Measurements from ENCODE around the gene NRG3. TPM values are rescaled to one million over a fixed set of nuclear protein-coding genes. Genes with fewer than 3 reads are reported as not detected.
"Not testable (repeated sequence)": the region's sequence is repeated elsewhere in the genome, so short reads cannot be mapped to it uniquely, and the experiment has no call there.

The NRG3 gene
- total RNA-seq, 2 experiments from 2014 or later, result not detected

DNA sequence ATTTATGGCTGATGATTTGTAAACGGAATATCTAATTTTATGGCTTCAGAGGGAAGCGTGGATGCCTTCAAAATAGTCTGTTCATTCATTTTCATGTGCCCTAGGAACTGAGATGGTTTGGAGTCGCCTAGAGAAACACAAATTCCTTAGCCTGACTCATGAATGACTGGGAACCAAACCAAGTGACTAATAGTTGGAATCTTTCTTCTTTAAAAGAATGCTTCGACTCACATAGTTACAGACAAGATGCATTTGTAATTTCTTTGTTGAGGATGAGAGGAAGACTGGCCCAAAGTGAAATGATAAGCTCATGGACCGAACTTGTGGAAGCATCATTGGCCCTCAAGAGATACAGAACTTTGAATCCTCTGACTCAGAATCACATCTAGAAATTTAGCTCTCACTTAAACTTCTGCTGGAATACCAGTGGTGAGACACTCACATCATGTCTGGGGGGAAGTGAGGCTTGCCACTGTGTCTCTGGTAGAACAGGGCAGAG lies 1107.2 kb downstream of the NRG3 start:
- no peaks in the 10 kb centered on the region for H3K9me3 ChIP-seq (ENCODE audit: low read length)
- ChIA-PET CTCF (ENCODE audit: unreplicated experiment) (no interaction called here), POLR2A (no interaction called here)
- no TSS peak for BruUV-seq (replicated peaks)
- H3K4me3 ChIP-seq (ENCODE audit: low read depth, low read length, poor library complexity, severe bottlenecking), result no peak overlapping the region
- H3K9me2 ChIP-seq (ENCODE audit: insufficient read depth, low read length), result no peaks in the 10 kb centered on the region
- no peaks in the 10 kb centered on the region for H3K79me2 ChIP-seq (ENCODE audit: insufficient read depth, low read depth, low read length)
- no peaks in the 10 kb centered on the region for H3K36me3 ChIP-seq (ENCODE audit: insufficient read depth, low read length)
- H2AFZ ChIP-seq (ENCODE audit: low read length), result no peak overlapping the region
- H3K4me1 ChIP-seq (ENCODE audit: insufficient read depth, low read length, poor library complexity, severe bottlenecking), result no peaks in the 10 kb centered on the region
- H3K4me2 ChIP-seq (ENCODE audit: low read length), result no peak overlapping the region
- intact Hi-C loops (cut with micrococcal nuclease; ENCODE audit: unreplicated experiment), result no loop called here
- DNase-seq (ENCODE audit: low spot score), result no peak
- no peaks in the 10 kb centered on the region for H4K20me1 ChIP-seq (ENCODE audit: insufficient read depth, low read length)
- no peak overlapping the region for H3K27ac ChIP-seq (ENCODE audit: low read depth, low read length, poor library complexity, severe bottlenecking)
- no peak for TF ChIP-seq EZH2phosphoT487 (IDR thresholded peaks at IDR 0.05; ENCODE audit: borderline replicate concordance, low read depth, low read length)
- TF ChIP-seq, protein P1, sequence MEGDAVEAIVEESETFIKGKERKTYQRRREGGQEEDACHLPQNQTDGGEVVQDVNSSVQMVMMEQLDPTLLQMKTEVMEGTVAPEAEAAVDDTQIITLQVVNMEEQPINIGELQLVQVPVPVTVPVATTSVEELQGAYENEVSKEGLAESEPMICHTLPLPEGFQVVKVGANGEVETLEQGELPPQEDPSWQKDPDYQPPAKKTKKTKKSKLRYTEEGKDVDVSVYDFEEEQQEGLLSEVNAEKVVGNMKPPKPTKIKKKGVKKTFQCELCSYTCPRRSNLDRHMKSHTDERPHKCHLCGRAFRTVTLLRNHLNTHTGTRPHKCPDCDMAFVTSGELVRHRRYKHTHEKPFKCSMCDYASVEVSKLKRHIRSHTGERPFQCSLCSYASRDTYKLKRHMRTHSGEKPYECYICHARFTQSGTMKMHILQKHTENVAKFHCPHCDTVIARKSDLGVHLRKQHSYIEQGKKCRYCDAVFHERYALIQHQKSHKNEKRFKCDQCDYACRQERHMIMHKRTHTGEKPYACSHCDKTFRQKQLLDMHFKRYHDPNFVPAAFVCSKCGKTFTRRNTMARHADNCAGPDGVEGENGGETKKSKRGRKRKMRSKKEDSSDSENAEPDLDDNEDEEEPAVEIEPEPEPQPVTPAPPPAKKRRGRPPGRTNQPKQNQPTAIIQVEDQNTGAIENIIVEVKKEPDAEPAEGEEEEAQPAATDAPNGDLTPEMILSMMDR (conservative IDR thresholded peaks at IDR 0.05; ENCODE audit: low read length), result no peak

DNA sequence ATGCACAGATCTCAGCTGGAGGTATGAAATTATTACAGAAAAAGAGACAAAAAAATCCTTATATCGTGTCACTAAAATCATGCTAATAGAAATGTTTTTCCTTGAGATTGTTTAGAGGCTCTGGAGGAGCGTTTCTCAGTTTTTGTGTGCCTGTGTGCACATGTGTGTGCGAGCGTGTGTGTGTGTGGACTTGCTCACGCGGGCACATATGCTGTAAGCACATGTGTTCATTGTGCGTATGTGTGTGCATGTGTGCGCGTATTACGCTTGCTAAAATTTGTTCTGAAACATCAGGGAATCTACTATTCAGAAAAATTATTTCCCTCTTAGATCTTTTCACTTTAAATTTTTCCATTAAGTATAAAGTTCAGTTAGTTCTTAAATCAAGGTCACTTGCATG lies 1111.2 kb downstream of the NRG3 start:
- ChIA-PET CTCF (ENCODE audit: unreplicated experiment) (no interaction called here), POLR2A (no interaction called here)
- no peaks in the 10 kb centered on the region for H3K4me1 ChIP-seq (ENCODE audit: insufficient read depth, low read length, poor library complexity, severe bottlenecking)
- H3K79me2 ChIP-seq (ENCODE audit: insufficient read depth, low read depth, low read length), result no peaks in the 10 kb centered on the region
- H3K4me2 ChIP-seq (ENCODE audit: low read length), result no peak overlapping the region
- TF ChIP-seq, protein P1 (conservative IDR thresholded peaks at IDR 0.05; ENCODE audit: low read length), result no peak
- TF ChIP-seq EZH2phosphoT487 (IDR thresholded peaks at IDR 0.05; ENCODE audit: borderline replicate concordance, low read depth, low read length), result no peak
- no peak for DNase-seq (ENCODE audit: low spot score)
- H3K4me3 ChIP-seq (ENCODE audit: low read depth, low read length, poor library complexity, severe bottlenecking), result no peak overlapping the region
- H3K27ac ChIP-seq (ENCODE audit: low read depth, low read length, poor library complexity, severe bottlenecking), result no peak overlapping the region
- no peaks in the 10 kb centered on the region for H3K9me2 ChIP-seq (ENCODE audit: insufficient read depth, low read length)
- no peaks in the 10 kb centered on the region for H3K36me3 ChIP-seq (ENCODE audit: insufficient read depth, low read length)
- no peak overlapping the region for H2AFZ ChIP-seq (ENCODE audit: low read length)
- H4K20me1 ChIP-seq (ENCODE audit: insufficient read depth, low read length), result no peaks in the 10 kb centered on the region
- intact Hi-C loops (cut with micrococcal nuclease; ENCODE audit: unreplicated experiment), result no loop called here
- BruUV-seq (replicated peaks), result no TSS peak
- no peaks in the 10 kb centered on the region for H3K9me3 ChIP-seq (ENCODE audit: low read length)

DNA sequence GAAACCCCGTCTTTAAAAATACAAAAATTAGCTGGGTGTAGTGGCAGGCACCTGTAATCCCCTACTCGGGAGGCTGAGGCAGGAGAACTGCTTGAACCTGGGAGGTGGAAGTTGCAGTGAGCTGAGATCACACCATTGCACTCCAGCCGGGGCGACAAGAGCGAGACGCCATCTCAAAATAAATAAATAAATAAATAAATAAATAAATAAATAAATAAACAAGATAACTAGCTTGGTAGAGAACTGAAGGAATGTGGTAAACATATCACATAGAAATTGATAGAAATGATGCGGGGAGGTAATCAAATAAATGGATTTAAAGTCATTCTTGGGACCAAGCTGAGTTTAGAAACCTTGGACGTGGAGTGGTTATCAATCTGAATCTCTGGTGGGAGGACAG lies 1131.5 kb downstream of the NRG3 start:
- H3K79me2 ChIP-seq (ENCODE audit: insufficient read depth, low read depth, low read length); CTCF ChIA-PET (ENCODE audit: unreplicated experiment); POLR2A ChIA-PET; DNase-seq (ENCODE audit: low spot score); H3K27ac ChIP-seq (ENCODE audit: low read depth, low read length, poor library complexity, severe bottlenecking); BruUV-seq (replicated peaks); H3K4me1 ChIP-seq (ENCODE audit: insufficient read depth, low read length, poor library complexity, severe bottlenecking); H3K9me2 ChIP-seq (ENCODE audit: insufficient read depth, low read length); H2AFZ ChIP-seq (ENCODE audit: low read length); H3K4me2 ChIP-seq (ENCODE audit: low read length); H4K20me1 ChIP-seq (ENCODE audit: insufficient read depth, low read length); intact Hi-C loops (cut with micrococcal nuclease; ENCODE audit: unreplicated experiment); H3K4me3 ChIP-seq (ENCODE audit: low read depth, low read length, poor library complexity, severe bottlenecking); H3K9me3 ChIP-seq (ENCODE audit: low read length); H3K36me3 ChIP-seq (ENCODE audit: insufficient read depth, low read length): not testable (repeated sequence)
